ENCODE measurements around the gene LRPAP1.

DNA sequence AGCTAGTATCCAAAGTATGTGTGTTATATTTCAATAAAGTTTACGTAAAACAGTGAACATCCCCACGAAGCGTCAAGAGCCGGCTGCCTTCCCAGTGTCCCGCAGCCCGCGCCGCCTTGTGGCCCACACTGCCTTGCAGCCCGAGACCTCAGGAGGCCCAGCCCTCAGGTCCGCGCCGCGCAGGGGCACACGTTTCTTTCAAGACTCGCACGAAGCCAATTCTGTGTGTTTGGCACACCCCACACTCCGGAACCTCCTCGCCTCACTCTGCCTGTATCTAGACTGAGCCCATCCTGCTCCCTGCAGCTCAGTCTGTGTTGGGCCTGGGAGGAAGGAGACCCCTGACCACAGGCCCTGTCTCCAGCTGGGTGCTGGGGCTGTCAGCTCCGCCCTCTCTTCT lies 5.8 kb downstream of the LRPAP1 start:
- TF ChIP-seq, protein P1, sequence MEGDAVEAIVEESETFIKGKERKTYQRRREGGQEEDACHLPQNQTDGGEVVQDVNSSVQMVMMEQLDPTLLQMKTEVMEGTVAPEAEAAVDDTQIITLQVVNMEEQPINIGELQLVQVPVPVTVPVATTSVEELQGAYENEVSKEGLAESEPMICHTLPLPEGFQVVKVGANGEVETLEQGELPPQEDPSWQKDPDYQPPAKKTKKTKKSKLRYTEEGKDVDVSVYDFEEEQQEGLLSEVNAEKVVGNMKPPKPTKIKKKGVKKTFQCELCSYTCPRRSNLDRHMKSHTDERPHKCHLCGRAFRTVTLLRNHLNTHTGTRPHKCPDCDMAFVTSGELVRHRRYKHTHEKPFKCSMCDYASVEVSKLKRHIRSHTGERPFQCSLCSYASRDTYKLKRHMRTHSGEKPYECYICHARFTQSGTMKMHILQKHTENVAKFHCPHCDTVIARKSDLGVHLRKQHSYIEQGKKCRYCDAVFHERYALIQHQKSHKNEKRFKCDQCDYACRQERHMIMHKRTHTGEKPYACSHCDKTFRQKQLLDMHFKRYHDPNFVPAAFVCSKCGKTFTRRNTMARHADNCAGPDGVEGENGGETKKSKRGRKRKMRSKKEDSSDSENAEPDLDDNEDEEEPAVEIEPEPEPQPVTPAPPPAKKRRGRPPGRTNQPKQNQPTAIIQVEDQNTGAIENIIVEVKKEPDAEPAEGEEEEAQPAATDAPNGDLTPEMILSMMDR (IDR thresholded peaks at IDR 0.05): no peak
- TF ChIP-seq POLR2AphosphoS5 (IDR thresholded peaks at IDR 0.05): no peak
